ENCODE measurements around the gene STPG4.

DNA sequence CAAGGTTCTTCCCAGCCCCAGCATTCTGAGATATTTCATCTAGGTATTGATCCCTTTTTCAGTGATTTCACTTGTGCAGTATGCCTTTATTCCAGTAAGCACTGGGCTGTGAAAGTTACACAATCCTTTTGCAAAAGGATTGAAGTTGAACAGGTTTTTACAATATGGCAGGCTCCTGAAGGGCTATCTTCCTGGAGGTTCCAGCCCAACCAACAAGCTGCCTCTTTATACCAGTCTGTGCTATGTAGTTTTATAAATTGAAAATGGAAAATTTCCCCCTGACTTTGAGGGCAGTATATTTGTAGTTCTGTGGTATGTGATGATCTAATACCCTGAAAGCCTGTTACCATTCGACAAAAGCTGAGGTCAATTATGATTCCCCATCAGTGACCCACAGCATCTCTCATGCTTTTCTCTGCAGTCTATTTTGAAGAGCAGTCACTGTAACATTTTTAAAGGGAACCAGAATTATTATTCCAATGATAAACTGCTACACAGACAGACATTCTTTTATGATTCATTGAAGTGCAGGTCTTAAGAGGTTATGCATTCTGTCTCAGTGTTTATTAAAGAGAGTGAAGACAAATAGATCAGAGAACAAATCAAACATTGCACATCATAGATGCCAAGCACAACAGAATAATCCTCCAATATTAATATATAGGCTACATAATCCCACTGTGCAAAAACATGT is 35.2 kb upstream of the STPG4 start:
- TF ChIP-seq, protein P1, sequence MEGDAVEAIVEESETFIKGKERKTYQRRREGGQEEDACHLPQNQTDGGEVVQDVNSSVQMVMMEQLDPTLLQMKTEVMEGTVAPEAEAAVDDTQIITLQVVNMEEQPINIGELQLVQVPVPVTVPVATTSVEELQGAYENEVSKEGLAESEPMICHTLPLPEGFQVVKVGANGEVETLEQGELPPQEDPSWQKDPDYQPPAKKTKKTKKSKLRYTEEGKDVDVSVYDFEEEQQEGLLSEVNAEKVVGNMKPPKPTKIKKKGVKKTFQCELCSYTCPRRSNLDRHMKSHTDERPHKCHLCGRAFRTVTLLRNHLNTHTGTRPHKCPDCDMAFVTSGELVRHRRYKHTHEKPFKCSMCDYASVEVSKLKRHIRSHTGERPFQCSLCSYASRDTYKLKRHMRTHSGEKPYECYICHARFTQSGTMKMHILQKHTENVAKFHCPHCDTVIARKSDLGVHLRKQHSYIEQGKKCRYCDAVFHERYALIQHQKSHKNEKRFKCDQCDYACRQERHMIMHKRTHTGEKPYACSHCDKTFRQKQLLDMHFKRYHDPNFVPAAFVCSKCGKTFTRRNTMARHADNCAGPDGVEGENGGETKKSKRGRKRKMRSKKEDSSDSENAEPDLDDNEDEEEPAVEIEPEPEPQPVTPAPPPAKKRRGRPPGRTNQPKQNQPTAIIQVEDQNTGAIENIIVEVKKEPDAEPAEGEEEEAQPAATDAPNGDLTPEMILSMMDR (IDR thresholded peaks at IDR 0.05), result no peak
- no peak for TF ChIP-seq POLR2AphosphoS5 (IDR thresholded peaks at IDR 0.05)

Data from sigmoid colon (tissue), 4 donors.